A549 (cell line): ENCODE data around the gene POLR3F.

ENCODE experiments used
- CTCF ChIP-seq: fragments of >200 bp; sonication (Bioruptor Twin); formaldehyde crosslinking; IDR thresholded peaks from 3 replicates; pipeline ENCODE4 v1.5.1; 2016
- HOXA7 ChIP-seq: fragments of 250-450 bp; sonication (Bioruptor Pico); IDR thresholded peaks from 2 replicates; pipeline ENCODE4 v1.5.0; 2020; ENCODE audit warnings: mild to moderate bottlenecking, moderate library complexity
- NPAS2 ChIP-seq: fragments of 250-450 bp; sonication (Bioruptor Pico); IDR thresholded peaks from 2 replicates; pipeline ENCODE4 v1.8.0; 2022; ENCODE audit warnings: mild to moderate bottlenecking, moderate library complexity, borderline replicate concordance
- RAD21 ChIP-seq, 2 experiments: fragments of >200 bp in 1 of 2; sonication (Bioruptor Twin) in 1 of 2; formaldehyde crosslinking in 1 of 2; IDR thresholded peaks in 1 of 2; conservative IDR thresholded peaks in 1 of 2; 2 replicates in 1 of 2; 3 replicates in 1 of 2; pipeline ENCODE4 v1.6.1; 2012 to 2018; ENCODE audit warnings: inconsistent platforms in 1 of 2
- ZC3H11A ChIP-seq: fragments of 450-650 bp; IDR thresholded peaks from 2 replicates; pipeline ENCODE4 v1.6.1; 2014; ENCODE audit warnings: antibody characterized with exemption, mild to moderate bottlenecking

GRCh38 chr20:18515973-18516372, 48.8 kb downstream of the POLR3F start:
- TF ChIP-seq RAD21 (conservative IDR thresholded peaks at IDR 0.05 in 1 of 2, IDR thresholded peaks at IDR 0.05 in 1 of 2) (no peak), ZC3H11A (no peak), HOXA7 (CRISPR knock-in tag) (no peak), NPAS2 (CRISPR knock-in tag) (no peak), CTCF (no peak)
